ENCODE data around the gene UBL3. TPM values are rescaled to one million over a fixed set of nuclear protein-coding genes. Genes with fewer than 3 reads are reported as not detected.

Gene UBL3
- total RNA-seq, 1 experiment from 2014 or later = 10.7 TPM

- TF ChIP-seq RAD21 (IDR thresholded peaks at IDR 0.05; ENCODE audit: low read depth) (no peak), SRF (IDR thresholded peaks at IDR 0.05; ENCODE audit: low read depth) (no peak), CEBPB (IDR thresholded peaks at IDR 0.05; ENCODE audit: low read depth) (no peak), EZH2 (IDR thresholded peaks at IDR 0.05) (no peak), SIN3A (IDR thresholded peaks at IDR 0.05; ENCODE audit: low read depth) (no peak), CBX3 (IDR thresholded peaks at IDR 0.05; ENCODE audit: low read depth) (no peak), YY1 (IDR thresholded peaks at IDR 0.05; ENCODE audit: extremely low read depth, insufficient replicate concordance, low read depth, low read length) (no peak), SP1 (IDR thresholded peaks at IDR 0.05; ENCODE audit: low read depth) (no peak), POLR2AphosphoS5 (IDR thresholded peaks at IDR 0.05; ENCODE audit: low read depth, low read length) (no peak)
Observed at GRCh38 chr13:29855784-29856183, 5.4 kb upstream of the UBL3 start (continued).

GRCh38 chr13:29855009-29855408 lies 4.6 kb upstream of the UBL3 start:
- BruUV-seq (replicated peaks) = no TSS peak
- CTCF ChIA-PET = no interaction called here
- Histone ChIP-seq H3K9me3 (ENCODE audit: control insufficient read depth in 1 of 2, insufficient read depth in 1 of 2, low read depth in 1 of 2, low read length in 2 of 2) (no peaks in the 10 kb centered on the region), H2AFZ (ENCODE audit: low read depth, low read length, poor library complexity, severe bottlenecking) (no peak overlapping the region), H3K4me3 (replicated peaks in 1 of 2; ENCODE audit: low read depth in 1 of 2, low read length in 2 of 2) (no peak overlapping the region), H3K4me1 (ENCODE audit: control insufficient read depth in 1 of 2, insufficient read depth in 2 of 2, low read length in 2 of 2) (peaks cover 0 to 6% of the 10 kb centered on the region in 2 experiments; a peak in 3 of 4 replicates), H3K9ac (ENCODE audit: low read length) (no peak overlapping the region), H3K4me2 (ENCODE audit: low read length) (no peak overlapping the region), H3K79me2 (ENCODE audit: insufficient read depth, low read length) (no peaks in the 10 kb centered on the region), H3K27ac (ENCODE audit: low read depth, low read length) (no peak overlapping the region), H3K9me2 (ENCODE audit: insufficient read depth) (no peaks in the 10 kb centered on the region), H4K20me1 (ENCODE audit: insufficient read depth) (no peaks in the 10 kb centered on the region), H3K36me3 (ENCODE audit: control insufficient read depth in 1 of 2, insufficient read depth in 2 of 2, low read length in 2 of 2) (no peaks in the 10 kb centered on the region), H3K27me3 (ENCODE audit: insufficient read depth, low read length) (no peaks in the 10 kb centered on the region)
- ATAC-seq = no peak
- RAD21 ChIA-PET (ENCODE audit: low non-redundant PET in 1 of 2, low total read pairs in 2 of 2, uncharacterized antibody in 2 of 2, unreplicated experiment in 2 of 2) = no interaction called here
- TF ChIP-seq POLR2AphosphoS5 (IDR thresholded peaks at IDR 0.05; ENCODE audit: low read depth, low read length) (no peak), CBX3 (IDR thresholded peaks at IDR 0.05; ENCODE audit: low read depth) (no peak), ZBTB33 (IDR thresholded peaks at IDR 0.05; ENCODE audit: extremely low read depth, insufficient replicate concordance, low read length) (no peak), ZFX (IDR thresholded peaks at IDR 0.05) (no peak), ELF1 (IDR thresholded peaks at IDR 0.05; ENCODE audit: borderline replicate concordance, low read depth) (no peak), POLR2A (IDR thresholded peaks at IDR 0.05; ENCODE audit: borderline replicate concordance, extremely low read depth, insufficient read depth, insufficient read length) (no peak), SRF (IDR thresholded peaks at IDR 0.05; ENCODE audit: low read depth) (no peak), ZNF274 (IDR thresholded peaks at IDR 0.05; ENCODE audit: low read depth, low read length) (no peak), SIN3A (IDR thresholded peaks at IDR 0.05; ENCODE audit: low read depth) (no peak), REST (IDR thresholded peaks at IDR 0.05; ENCODE audit: low read depth) (no peak), SP1 (IDR thresholded peaks at IDR 0.05; ENCODE audit: low read depth) (no peak), MAX (IDR thresholded peaks at IDR 0.05) (no peak), EGR1 (IDR thresholded peaks at IDR 0.05; ENCODE audit: low read depth) (no peak), EZH2 (IDR thresholded peaks at IDR 0.05) (no peak), FOSL1 (IDR thresholded peaks at IDR 0.05; ENCODE audit: low read depth) (no peak), EZH2phosphoT487 (IDR thresholded peaks at IDR 0.05; ENCODE audit: borderline replicate concordance) (no peak)
- DNase-seq (ENCODE audit: low read depth, low spot score) = no peak
- intact Hi-C loops (cut with micrococcal nuclease) = no loop called here
- POLR2A ChIA-PET = no interaction called here
